Neural cell (in vitro differentiated cells): ENCODE measurements around the gene AKT3. TPM values are rescaled to one million over a fixed set of nuclear protein-coding genes. Genes with fewer than 3 reads are reported as not detected.

Source experiments
- H2AFZ ChIP-seq: fragments of 200-600, 300-800 bp; sonication (generic), shearing (Covaris generic); 2 replicates; pipeline ENCODE4 v1.6.0; 2014; ENCODE audit warnings: low read depth, mild to moderate bottlenecking, antibody characterized with exemption, low read length, moderate library complexity
- H3F3A ChIP-seq: fragments of 200-600 bp; shearing (Covaris generic); 2 replicates; pipeline ENCODE4 v1.6.1; 2016; ENCODE audit warnings: mild to moderate bottlenecking, moderate library complexity, mixed read lengths, antibody characterized with exemption, low read length; ENCODE audit not compliant: insufficient read depth, poor library complexity, severe bottlenecking
- H3K27ac ChIP-seq: fragments of 200-600, 300-800 bp; sonication (generic), shearing (Covaris generic); 2 replicates; pipeline ENCODE4 v1.5.1; 2014; ENCODE audit warnings: mild to moderate bottlenecking, low read length, moderate library complexity
- H3K27me3 ChIP-seq: fragments of 300-800, 200-600 bp; sonication (generic), shearing (Covaris generic); 2 replicates; pipeline ENCODE4 v1.6.0; 2014; ENCODE audit warnings: mild to moderate bottlenecking, low read depth, low read length, moderate library complexity; ENCODE audit not compliant: insufficient read depth
- H3K36me3 ChIP-seq: fragments of 300-800, 200-600 bp; sonication (generic), shearing (Covaris generic); 2 replicates; pipeline ENCODE4 v1.5.1; 2014; ENCODE audit warnings: mild to moderate bottlenecking, antibody characterized with exemption, low read length, moderate library complexity; ENCODE audit not compliant: insufficient read depth
- H3K4me2 ChIP-seq: fragments of 300-800, 200-600 bp; sonication (generic), shearing (Covaris generic); 2 replicates; pipeline ENCODE4 v1.6.0; 2014; ENCODE audit warnings: mild to moderate bottlenecking, low read length
- H3K4me3 ChIP-seq: fragments of 300-800, 200-600 bp; sonication (generic), shearing (Covaris generic); 2 replicates; pipeline ENCODE4 v1.5.1; 2014; ENCODE audit warnings: mild to moderate bottlenecking, low read length, moderate library complexity
- H3K79me2 ChIP-seq: fragments of 200-600 bp; shearing (Covaris generic); replicated peaks from 2 replicates; pipeline ENCODE4 v1.6.0; 2014; ENCODE audit warnings: mild to moderate bottlenecking, low read length, moderate library complexity; ENCODE audit not compliant: insufficient read depth
- H3K9ac ChIP-seq: fragments of 300-800, 200-600 bp; sonication (generic), shearing (Covaris generic); 2 replicates; pipeline ENCODE4 v1.6.1; 2016; ENCODE audit warnings: mild to moderate bottlenecking, low read length, mixed read lengths
- H3K9me2 ChIP-seq: fragments of 200-600 bp; shearing (Covaris generic); 2 replicates; pipeline ENCODE4 v1.6.1; 2016; ENCODE audit warnings: mild to moderate bottlenecking, low read length, mixed read lengths; ENCODE audit not compliant: insufficient read depth
- H3K9me3 ChIP-seq: fragments of 200-600, 300-800 bp; sonication (generic), shearing (Covaris generic); 2 replicates; pipeline ENCODE4 v1.6.1; 2016; ENCODE audit warnings: mild to moderate bottlenecking, mixed run types, low read length, moderate library complexity, mixed read lengths
- H4K20me1 ChIP-seq: fragments of 200-600 bp; shearing (Covaris generic); 2 replicates; pipeline ENCODE4 v1.6.1; 2016; ENCODE audit warnings: mild to moderate bottlenecking, mixed run types; ENCODE audit not compliant: insufficient read depth
- EZH2 ChIP-seq: fragments of 200-600, 300-800 bp; shearing (Covaris generic), sonication (generic); IDR thresholded peaks from 2 replicates; pipeline ENCODE4 v1.6.1; 2014; ENCODE audit warnings: antibody characterized with exemption, low read length, borderline replicate concordance, mild to moderate bottlenecking; ENCODE audit not compliant: insufficient read depth, poor library complexity, severe bottlenecking
- MXI1 ChIP-seq: fragments of 450-650 bp; conservative IDR thresholded peaks from 2 replicates; pipeline ENCODE4 v1.6.1; 2014; ENCODE audit warnings: antibody characterized with exemption, mild to moderate bottlenecking; ENCODE audit not compliant: poor library complexity, severe bottlenecking
- POLR2AphosphoS5 ChIP-seq: IDR thresholded peaks from 2 replicates; pipeline ENCODE4 v1.6.1; 2012
- RAD21 ChIP-seq: fragments of 450-650 bp; conservative IDR thresholded peaks from 2 replicates; pipeline ENCODE4 v1.6.1; 2014; ENCODE audit warnings: antibody characterized with exemption, mild to moderate bottlenecking, moderate library complexity
- SMC3 ChIP-seq: fragments of 450-650 bp; conservative IDR thresholded peaks from 2 replicates; pipeline ENCODE4 v1.6.1; 2014; ENCODE audit warnings: antibody characterized with exemption, mild to moderate bottlenecking, moderate library complexity; ENCODE audit not compliant: poor library complexity
- TAF1 ChIP-seq: IDR thresholded peaks from 2 replicates; pipeline ENCODE4 v1.6.1; 2012; ENCODE audit warnings: low read depth
- polyA plus RNA-seq: library from polyadenylated mRNA; depleted of rRNA; stranded (reverse); fragments of >200 nt; gene quantifications from 2 replicates; pipeline ENCODE4 v1.2.3, GENCODE V29; 2014
- TF ChIP-seq, protein P1 (sequence below): fragments of 450-650 bp; IDR thresholded peaks from 2 replicates; pipeline ENCODE4 v1.5.1; 2014; ENCODE audit warnings: antibody characterized with exemption, mild to moderate bottlenecking, moderate library complexity; ENCODE audit not compliant: poor library complexity, severe bottlenecking
- TF ChIP-seq, protein P2 (sequence below): IDR thresholded peaks from 2 replicates; pipeline ENCODE4 v1.6.1; 2012; ENCODE audit warnings: borderline replicate concordance

Gene AKT3
- polyA plus RNA-seq, 1 donor from 2014 or later, result 46.0 TPM

DNA sequence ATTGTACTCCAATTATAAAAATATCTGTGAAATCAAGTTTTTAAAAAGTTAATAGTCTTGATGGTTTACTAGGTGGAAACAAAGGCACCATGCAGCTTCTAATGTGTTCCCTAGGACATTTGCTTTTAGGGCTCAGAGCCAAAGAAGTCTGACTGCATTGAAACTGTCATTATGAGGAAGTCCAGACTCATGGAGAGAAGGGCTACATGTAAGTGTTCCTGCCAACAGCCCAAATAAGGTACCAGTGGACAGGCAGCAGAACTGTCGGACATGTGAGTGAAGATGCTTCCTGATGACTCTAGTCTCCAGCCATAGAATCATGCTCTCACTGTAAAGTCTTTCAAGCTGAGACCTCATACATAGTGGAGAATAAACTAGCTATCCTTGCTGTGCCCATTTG lies 287.6 kb downstream of the AKT3 start:
- no peaks in the 10 kb centered on the region for H3K27me3 ChIP-seq
- no peak overlapping the region for H3K4me2 ChIP-seq
- no peaks in the 10 kb centered on the region for H4K20me1 ChIP-seq
- no peak overlapping the region for H3K9ac ChIP-seq
- TF ChIP-seq, protein P1, sequence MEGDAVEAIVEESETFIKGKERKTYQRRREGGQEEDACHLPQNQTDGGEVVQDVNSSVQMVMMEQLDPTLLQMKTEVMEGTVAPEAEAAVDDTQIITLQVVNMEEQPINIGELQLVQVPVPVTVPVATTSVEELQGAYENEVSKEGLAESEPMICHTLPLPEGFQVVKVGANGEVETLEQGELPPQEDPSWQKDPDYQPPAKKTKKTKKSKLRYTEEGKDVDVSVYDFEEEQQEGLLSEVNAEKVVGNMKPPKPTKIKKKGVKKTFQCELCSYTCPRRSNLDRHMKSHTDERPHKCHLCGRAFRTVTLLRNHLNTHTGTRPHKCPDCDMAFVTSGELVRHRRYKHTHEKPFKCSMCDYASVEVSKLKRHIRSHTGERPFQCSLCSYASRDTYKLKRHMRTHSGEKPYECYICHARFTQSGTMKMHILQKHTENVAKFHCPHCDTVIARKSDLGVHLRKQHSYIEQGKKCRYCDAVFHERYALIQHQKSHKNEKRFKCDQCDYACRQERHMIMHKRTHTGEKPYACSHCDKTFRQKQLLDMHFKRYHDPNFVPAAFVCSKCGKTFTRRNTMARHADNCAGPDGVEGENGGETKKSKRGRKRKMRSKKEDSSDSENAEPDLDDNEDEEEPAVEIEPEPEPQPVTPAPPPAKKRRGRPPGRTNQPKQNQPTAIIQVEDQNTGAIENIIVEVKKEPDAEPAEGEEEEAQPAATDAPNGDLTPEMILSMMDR, result no peak
- TF ChIP-seq TAF1 (no peak), POLR2AphosphoS5 (no peak), RAD21 (no peak), EZH2 (no peak), SMC3 (no peak), MXI1 (no peak)
- TF ChIP-seq, protein P2, sequence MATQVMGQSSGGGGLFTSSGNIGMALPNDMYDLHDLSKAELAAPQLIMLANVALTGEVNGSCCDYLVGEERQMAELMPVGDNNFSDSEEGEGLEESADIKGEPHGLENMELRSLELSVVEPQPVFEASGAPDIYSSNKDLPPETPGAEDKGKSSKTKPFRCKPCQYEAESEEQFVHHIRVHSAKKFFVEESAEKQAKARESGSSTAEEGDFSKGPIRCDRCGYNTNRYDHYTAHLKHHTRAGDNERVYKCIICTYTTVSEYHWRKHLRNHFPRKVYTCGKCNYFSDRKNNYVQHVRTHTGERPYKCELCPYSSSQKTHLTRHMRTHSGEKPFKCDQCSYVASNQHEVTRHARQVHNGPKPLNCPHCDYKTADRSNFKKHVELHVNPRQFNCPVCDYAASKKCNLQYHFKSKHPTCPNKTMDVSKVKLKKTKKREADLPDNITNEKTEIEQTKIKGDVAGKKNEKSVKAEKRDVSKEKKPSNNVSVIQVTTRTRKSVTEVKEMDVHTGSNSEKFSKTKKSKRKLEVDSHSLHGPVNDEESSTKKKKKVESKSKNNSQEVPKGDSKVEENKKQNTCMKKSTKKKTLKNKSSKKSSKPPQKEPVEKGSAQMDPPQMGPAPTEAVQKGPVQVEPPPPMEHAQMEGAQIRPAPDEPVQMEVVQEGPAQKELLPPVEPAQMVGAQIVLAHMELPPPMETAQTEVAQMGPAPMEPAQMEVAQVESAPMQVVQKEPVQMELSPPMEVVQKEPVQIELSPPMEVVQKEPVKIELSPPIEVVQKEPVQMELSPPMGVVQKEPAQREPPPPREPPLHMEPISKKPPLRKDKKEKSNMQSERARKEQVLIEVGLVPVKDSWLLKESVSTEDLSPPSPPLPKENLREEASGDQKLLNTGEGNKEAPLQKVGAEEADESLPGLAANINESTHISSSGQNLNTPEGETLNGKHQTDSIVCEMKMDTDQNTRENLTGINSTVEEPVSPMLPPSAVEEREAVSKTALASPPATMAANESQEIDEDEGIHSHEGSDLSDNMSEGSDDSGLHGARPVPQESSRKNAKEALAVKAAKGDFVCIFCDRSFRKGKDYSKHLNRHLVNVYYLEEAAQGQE, result no peak
- H3K36me3 ChIP-seq, result peaks cover 20% of the 10 kb centered on the region
- no peak overlapping the region for H3K27ac ChIP-seq
- H3K9me2 ChIP-seq, result no peaks in the 10 kb centered on the region
- peaks cover 6% of the 10 kb centered on the region for H3K9me3 ChIP-seq
- H3F3A ChIP-seq, result no peaks in the 10 kb centered on the region
- no peak overlapping the region for H2AFZ ChIP-seq
- no peak overlapping the region for H3K4me3 ChIP-seq
- H3K79me2 ChIP-seq, result no peaks in the 10 kb centered on the region

DNA sequence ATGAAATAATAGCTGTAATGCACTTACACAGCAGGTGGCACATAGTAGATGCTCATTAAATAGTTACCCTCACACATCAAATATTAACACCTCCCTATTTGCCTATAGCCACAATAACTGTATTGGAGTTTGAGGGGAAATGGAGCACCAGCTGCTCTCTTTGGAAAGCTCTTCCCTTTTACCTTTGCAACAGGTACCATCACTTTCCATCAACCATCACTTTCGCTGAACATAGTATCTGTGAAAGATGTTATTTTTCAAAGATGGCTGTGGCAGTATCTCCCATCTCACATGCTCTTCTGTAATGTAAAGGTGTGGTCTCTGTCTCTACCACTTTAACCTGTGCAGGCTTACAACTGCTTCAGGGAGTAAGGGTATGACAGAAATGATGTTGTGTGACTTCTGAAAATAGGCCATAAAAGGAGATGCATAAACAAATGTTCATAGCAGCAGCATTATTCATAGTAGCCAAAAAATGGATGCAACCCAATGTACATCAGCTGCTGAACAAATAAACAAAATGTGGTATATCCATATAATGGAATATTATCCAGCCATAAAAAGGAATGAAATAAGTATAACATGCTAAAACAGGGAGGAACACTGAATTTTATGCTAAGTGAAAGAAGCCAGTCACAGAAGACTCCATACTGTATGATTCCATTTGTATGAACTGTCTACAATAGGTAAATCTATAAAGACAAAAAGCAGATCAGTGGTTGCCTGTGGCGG lies 288.3 kb downstream of the AKT3 start:
- Histone ChIP-seq H3K4me3 (no peak overlapping the region), H3K27ac (no peak overlapping the region), H2AFZ (no peak overlapping the region), H3K4me2 (no peak overlapping the region), H3K27me3 (no peaks in the 10 kb centered on the region), H3K9me3 (peaks cover 6% of the 10 kb centered on the region), H3K9me2 (no peaks in the 10 kb centered on the region), H3F3A (no peaks in the 10 kb centered on the region), H3K79me2 (no peaks in the 10 kb centered on the region), H3K36me3 (peaks cover 20% of the 10 kb centered on the region), H3K9ac (no peak overlapping the region), H4K20me1 (no peaks in the 10 kb centered on the region)
- TF ChIP-seq, protein P1, result no peak
- TF ChIP-seq SMC3 (no peak), RAD21 (no peak), EZH2 (no peak)
